ENCODE measurements around the gene RGR.

GRCh38 chr10:84261236-84261915 lies 16.5 kb downstream of the RGR start:
- TF ChIP-seq YY1 (IDR thresholded peaks at IDR 0.05; ENCODE audit: insufficient read depth, insufficient read length), result no peak
- no peak for TF ChIP-seq ZNF274 (IDR thresholded peaks at IDR 0.05; ENCODE audit: low read depth, low read length)
